ENCODE results near the gene NAA60.

DNA sequence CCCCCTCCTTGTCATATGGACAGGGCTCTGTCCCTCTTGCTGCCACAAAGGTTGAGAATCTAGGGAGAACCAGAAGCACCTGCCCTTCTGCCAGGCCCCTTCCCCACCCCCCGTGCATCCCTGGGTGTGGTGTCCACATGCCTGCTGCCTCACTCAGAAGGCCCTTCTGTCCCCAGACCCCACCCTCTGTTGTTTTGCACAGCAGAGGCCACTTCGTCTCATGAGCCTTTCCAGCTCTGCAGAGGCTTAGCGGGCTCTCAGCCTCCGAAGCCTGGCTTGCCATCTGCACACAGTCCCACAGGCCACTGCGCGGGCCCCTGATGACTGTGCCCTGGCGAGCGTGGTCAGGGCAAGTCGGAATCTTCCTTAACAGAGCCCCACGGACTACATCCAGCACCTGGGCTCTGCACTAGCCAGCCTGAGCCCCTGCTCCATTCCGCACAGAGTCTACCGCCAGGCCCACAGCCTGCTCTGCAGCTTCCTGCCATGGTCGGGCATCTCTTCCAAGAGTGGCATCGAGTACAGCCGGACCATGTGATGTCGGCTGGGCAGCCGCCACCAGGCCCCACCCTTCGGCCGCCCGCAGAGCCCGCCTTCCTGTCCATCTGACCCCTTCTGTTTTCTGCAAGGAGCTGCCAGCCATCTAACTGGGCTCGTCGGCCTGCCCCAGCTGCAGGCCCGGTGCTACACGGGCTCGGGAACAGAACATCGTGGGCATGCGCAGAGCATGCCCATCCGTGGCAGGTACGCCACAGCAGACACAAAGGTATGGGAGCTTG, 41.0 kb downstream of the NAA60 start:
- TF ChIP-seq, protein P1, sequence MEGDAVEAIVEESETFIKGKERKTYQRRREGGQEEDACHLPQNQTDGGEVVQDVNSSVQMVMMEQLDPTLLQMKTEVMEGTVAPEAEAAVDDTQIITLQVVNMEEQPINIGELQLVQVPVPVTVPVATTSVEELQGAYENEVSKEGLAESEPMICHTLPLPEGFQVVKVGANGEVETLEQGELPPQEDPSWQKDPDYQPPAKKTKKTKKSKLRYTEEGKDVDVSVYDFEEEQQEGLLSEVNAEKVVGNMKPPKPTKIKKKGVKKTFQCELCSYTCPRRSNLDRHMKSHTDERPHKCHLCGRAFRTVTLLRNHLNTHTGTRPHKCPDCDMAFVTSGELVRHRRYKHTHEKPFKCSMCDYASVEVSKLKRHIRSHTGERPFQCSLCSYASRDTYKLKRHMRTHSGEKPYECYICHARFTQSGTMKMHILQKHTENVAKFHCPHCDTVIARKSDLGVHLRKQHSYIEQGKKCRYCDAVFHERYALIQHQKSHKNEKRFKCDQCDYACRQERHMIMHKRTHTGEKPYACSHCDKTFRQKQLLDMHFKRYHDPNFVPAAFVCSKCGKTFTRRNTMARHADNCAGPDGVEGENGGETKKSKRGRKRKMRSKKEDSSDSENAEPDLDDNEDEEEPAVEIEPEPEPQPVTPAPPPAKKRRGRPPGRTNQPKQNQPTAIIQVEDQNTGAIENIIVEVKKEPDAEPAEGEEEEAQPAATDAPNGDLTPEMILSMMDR (IDR thresholded peaks at IDR 0.05; ENCODE audit: low read depth, low read length, missing input control), result no peak
- TF ChIP-seq, protein P2, sequence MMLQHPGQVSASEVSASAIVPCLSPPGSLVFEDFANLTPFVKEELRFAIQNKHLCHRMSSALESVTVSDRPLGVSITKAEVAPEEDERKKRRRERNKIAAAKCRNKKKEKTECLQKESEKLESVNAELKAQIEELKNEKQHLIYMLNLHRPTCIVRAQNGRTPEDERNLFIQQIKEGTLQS (IDR thresholded peaks at IDR 0.05), result no peak
- TF ChIP-seq SP1 (IDR thresholded peaks at IDR 0.05) (no peak), RAD21 (IDR thresholded peaks at IDR 0.05) (no peak), FOXA1 (IDR thresholded peaks at IDR 0.05) (no peak), EGR1 (IDR thresholded peaks at IDR 0.05; ENCODE audit: low read depth in 2 of 2) (no peak), FOXA2 (IDR thresholded peaks at IDR 0.05) (no peak), GABPA (IDR thresholded peaks at IDR 0.05 in 1 of 2, conservative IDR thresholded peaks at IDR 0.05 in 1 of 2) (no peak), JUND (IDR thresholded peaks at IDR 0.05) (no peak)
- TF ChIP-seq, protein P3, sequence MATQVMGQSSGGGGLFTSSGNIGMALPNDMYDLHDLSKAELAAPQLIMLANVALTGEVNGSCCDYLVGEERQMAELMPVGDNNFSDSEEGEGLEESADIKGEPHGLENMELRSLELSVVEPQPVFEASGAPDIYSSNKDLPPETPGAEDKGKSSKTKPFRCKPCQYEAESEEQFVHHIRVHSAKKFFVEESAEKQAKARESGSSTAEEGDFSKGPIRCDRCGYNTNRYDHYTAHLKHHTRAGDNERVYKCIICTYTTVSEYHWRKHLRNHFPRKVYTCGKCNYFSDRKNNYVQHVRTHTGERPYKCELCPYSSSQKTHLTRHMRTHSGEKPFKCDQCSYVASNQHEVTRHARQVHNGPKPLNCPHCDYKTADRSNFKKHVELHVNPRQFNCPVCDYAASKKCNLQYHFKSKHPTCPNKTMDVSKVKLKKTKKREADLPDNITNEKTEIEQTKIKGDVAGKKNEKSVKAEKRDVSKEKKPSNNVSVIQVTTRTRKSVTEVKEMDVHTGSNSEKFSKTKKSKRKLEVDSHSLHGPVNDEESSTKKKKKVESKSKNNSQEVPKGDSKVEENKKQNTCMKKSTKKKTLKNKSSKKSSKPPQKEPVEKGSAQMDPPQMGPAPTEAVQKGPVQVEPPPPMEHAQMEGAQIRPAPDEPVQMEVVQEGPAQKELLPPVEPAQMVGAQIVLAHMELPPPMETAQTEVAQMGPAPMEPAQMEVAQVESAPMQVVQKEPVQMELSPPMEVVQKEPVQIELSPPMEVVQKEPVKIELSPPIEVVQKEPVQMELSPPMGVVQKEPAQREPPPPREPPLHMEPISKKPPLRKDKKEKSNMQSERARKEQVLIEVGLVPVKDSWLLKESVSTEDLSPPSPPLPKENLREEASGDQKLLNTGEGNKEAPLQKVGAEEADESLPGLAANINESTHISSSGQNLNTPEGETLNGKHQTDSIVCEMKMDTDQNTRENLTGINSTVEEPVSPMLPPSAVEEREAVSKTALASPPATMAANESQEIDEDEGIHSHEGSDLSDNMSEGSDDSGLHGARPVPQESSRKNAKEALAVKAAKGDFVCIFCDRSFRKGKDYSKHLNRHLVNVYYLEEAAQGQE (IDR thresholded peaks at IDR 0.05), result no peak
- TF ChIP-seq, protein P4, sequence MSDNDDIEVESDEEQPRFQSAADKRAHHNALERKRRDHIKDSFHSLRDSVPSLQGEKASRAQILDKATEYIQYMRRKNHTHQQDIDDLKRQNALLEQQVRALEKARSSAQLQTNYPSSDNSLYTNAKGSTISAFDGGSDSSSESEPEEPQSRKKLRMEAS (IDR thresholded peaks at IDR 0.05), result no peak

Data from liver (tissue), 3 donors.